GM04503 (cell line): ENCODE results near the gene DUS4L.

Source experiments
- DNase-seq: peaks from one replicate; pipeline ENCODE4 v3.0.0-alpha.2; 2012; ENCODE audit warnings: low read depth

Gene DUS4L

GRCh38 chr7:107580716-107581383, 17.1 kb downstream of the DUS4L start:
- no peak for DNase-seq

- DNase-seq = no peak
Measured at GRCh38 chr7:107581387-107582013, 17.7 kb downstream of the DUS4L start.

DNA sequence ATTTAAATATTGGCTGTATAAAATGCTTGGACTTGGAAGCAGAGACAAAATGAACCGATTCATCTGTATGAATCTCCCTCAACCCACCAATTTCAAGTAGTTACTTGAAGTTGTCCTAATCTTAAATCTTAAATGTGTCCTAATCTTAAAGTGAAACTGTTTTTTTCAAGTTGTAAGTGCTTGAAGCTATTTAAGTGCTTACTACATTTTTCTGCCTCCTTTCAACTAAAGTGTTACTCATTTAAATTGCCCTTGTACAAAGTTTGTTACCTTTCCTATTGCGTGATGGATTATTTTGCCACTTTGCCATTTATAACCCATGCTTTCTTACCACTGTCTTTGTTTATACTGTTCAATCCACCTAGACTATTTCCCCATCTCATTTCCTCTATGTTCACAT, 19.1 kb downstream of the DUS4L start:
- no peak for DNase-seq

GRCh38 chr7:107584716-107585115, 20.9 kb downstream of the DUS4L start:
- no peak for DNase-seq

- no peak for DNase-seq
Measured at GRCh38 chr7:107588529-107589130, 24.9 kb downstream of the DUS4L start.

- DNase-seq = no peak
Measured at GRCh38 chr7:107591421-107591820, 27.6 kb downstream of the DUS4L start.

- peak; percentile 71 for DNase-seq
Measured at GRCh38 chr7:107592361-107593024, 28.7 kb downstream of the DUS4L start.

- DNase-seq = no peak
Measured at GRCh38 chr7:107593025-107593410, 29.2 kb downstream of the DUS4L start.

- DNase-seq = peak; percentile 88
Measured at GRCh38 chr7:107594961-107595737, 31.4 kb downstream of the DUS4L start.

DNA sequence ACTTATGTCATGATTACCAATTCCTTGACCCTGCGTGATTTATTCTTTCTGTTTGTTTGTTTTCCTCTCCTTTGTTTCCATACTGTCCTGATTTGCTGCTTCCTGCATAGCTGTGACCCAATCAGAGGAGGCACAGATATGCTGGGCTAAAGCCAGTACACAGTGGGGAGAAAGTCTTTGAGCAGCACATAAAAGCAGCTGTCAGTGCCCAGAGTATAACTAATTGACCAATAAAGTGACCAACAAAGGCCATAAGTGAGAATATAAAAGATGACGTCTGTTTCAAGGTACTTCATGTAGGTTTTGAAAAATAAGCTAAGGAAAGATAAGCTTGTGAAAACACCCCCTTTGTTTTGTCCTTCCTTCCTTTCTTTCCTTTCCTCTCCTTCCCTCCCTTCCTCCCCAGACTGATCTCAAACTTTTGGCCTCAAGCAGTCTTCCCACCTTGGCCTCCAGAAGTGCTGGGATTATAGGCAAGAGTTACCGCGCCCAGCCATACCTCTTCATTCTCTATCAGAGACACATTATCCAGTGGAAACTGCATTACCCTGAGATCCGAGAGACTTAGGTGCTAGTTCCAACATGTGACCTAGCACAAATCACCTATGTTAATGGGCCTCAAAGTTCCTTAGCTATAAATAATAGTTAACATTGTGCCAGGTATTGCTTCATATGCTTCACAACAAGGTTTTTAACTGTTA, 33.3 kb downstream of the DUS4L start:
- no peak for DNase-seq

GRCh38 chr7:107597582-107597916, 33.8 kb downstream of the DUS4L start:
- DNase-seq = no peak

GRCh38 chr7:107597953-107598352, 34.2 kb downstream of the DUS4L start:
- DNase-seq = no peak

DNA sequence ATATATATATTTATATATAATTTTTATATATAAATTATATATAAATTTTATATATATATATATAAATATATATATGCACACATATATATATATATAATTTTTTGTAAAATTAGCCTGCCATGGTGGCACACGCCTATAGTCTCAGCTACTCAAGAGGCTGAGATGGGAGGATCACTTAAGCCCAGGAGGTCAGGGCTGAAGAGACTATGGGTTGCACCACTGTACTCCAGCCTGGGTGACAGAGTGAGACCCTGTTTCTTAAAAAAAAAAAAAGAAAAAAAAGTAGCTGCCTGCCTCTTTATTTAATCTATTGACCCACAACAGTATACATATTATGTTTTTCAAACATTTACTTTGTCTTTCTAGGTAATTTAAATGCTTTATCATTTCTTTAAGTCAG, 35.5 kb downstream of the DUS4L start:
- DNase-seq = no peak

DNA sequence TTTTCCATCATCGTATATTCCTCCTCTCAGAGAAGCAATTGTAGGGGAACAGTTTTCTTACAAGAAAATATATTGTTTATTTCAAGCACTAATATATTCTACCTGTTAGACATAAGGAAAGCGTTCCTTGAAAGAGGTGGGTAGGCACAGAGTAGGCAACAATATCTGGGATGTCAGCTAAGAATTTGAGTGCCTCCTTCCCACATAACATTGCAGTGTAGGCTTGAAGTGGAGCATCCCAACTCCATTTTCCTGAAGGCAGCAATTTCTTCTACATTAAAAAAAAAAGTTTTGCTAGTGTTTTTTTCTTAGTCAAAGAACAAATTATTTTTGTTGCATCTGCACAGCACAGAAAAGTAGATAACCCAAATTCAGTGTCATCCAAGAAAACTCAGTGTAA, 37.0 kb downstream of the DUS4L start:
- DNase-seq = no peak

DNA sequence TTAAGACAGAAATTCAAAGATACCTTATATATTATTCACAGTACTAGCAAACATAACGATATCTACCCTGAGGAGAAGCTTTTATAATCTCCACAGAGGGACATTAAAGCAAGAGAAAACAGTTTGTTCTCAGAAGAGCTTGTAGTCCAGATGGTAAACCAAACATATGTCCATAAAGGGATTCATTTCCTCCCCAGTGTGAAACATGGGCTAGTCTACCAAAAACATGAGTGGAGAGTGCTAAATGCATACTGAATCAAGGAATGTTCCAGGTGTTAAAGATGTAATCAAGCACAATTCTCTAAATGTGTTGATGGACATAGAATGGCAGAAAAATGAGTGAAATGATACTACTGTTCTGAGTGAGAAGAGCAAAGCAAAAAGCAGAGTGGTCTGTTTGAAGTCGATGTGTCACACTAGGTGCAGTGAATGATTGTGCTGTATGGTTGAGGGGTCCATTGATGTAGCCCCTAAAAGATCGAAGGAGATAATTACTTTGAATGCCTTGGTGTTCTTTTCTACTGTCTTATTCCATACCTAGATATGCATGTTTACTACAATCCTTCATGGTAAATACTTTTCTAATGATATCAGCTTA, 41.5 kb downstream of the DUS4L start:
- DNase-seq = no peak

GRCh38 chr7:107606303-107606702, 42.5 kb downstream of the DUS4L start:
- no peak for DNase-seq

GRCh38 chr7:107609811-107610261, 46.1 kb downstream of the DUS4L start:
- DNase-seq = no peak

- DNase-seq = no peak
Measured at GRCh38 chr7:107610323-107610722, 46.6 kb downstream of the DUS4L start.

DNA sequence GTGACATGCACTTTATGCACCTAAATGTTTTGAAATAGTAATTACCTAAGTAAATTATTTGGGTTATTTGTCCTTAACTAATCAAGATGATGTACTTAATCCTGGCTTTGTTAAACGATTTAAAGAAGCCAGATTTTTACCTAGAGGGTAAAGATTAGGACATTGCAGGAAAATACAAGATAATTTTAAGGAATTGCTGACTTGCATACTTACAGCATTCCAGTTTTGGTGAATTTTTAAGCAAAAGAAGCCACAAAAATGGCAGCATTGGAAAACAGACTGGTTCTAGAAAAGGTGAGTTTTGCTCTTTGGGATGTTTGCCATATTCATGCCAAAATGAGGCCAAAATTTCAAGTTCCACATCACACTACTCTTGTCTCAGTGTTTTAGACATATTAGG, 49.7 kb downstream of the DUS4L start:
- DNase-seq = no peak

DNA sequence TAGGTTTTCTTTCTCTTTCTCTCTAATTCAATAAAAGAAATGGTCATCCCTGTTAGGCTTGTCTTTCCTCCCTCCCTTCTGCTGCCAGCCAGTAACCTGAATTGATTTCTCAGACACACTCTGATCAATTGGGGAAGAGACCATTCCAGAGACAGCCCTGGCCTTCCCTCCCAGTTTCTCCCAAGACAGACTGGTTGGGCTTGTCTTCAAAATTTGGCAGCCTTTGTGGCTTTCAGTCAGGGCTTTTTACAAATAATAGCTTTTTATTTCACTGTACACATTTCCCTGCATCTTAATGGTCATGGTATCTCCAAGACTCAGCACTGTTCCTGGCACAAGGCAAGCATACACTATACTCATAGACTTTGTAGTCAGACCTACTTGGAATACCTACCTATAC, 50.2 kb downstream of the DUS4L start:
- peak; percentile 12 for DNase-seq

DNA sequence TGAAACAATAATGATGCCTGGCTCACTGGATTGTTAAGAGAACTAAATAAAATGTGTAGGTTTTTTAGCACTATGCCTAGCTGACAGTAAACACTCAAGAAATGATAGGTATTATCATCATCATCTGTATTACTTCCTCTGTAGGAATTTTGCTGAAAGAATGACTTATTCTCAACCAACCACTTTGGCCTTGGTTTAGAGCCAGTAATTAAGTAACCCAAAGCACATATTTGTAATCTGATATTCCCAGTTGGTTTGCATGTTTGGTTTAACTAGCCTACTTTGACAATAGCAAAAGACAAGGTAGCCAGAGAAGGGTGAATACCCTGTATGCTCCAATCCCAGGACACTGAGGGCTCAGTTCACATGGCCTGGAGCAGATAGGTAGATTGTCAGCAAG, 50.7 kb downstream of the DUS4L start:
- peak; percentile 86 for DNase-seq
